WTC11 (cell line): Measurements from ENCODE around the gene DGKH. TPM values are rescaled to one million over a fixed set of nuclear protein-coding genes. Genes with fewer than 3 reads are reported as not detected.
A peak's percentile ranks its signal among the peaks of the same experiment; 100 is the strongest.

Experiments
- ATAC-seq: fragments of 200-7000 bp; cut with Tn5 transposase; 2 replicates; pipeline ENCODE4 v1.10.0; 2021; ENCODE audit warnings: mild to moderate bottlenecking, moderate library complexity
- CTCF ChIA-PET: fragments of 300-600 bp; sonication (Branson Sonifier 250); formaldehyde crosslinking; loops from one replicate; lab custom pipeline; 2021; ENCODE audit warnings: antibody characterized with exemption; lab: Charles Lee
- POLR2A ChIA-PET: fragments of 350-600 bp; sonication (Branson Sonifier 250); formaldehyde crosslinking; loops from one replicate; lab custom pipeline; 2021; ENCODE audit warnings: antibody characterized with exemption; lab: Charles Lee
- DNase-seq: peaks from one replicate; pipeline ENCODE4 v3.0.0; 2021; ENCODE audit warnings: low spot score
- H3K27ac Mint-ChIP-seq: 2 replicates; pipeline ENCODE4 v1.8.0; 2021; ENCODE audit warnings: mixed read lengths
- H3K27me3 Mint-ChIP-seq: 2 replicates; pipeline ENCODE4 v1.8.0; 2021; ENCODE audit warnings: low read depth, mild to moderate bottlenecking, moderate library complexity, mixed read lengths
- H3K36me3 Mint-ChIP-seq: 2 replicates; pipeline ENCODE4 v1.8.0; 2021; ENCODE audit warnings: mixed read lengths
- H3K4me1 Mint-ChIP-seq: 2 replicates; pipeline ENCODE4 v1.8.0; 2022; ENCODE audit warnings: mixed read lengths
- H3K4me3 Mint-ChIP-seq: 2 replicates; pipeline ENCODE4 v1.8.0; 2021; ENCODE audit warnings: mild to moderate bottlenecking, moderate library complexity, mixed read lengths
- H3K9me3 Mint-ChIP-seq: 2 replicates; pipeline ENCODE4 v1.8.0; 2021; ENCODE audit warnings: mixed read lengths
- AR ChIP-seq: fragments of 250-450 bp; sonication (Bioruptor Pico); IDR thresholded peaks from 2 replicates; pipeline ENCODE4 v1.9.0; 2021; ENCODE audit warnings: mild to moderate bottlenecking
- ATF2 ChIP-seq: sonication (generic); formaldehyde crosslinking; IDR thresholded peaks from 2 replicates; pipeline ENCODE4 v1.8.1; 2022; ENCODE audit warnings: low read depth, missing genetic modification reagents, borderline replicate concordance
- ESRRA ChIP-seq: sonication (generic); formaldehyde crosslinking; IDR thresholded peaks from 2 replicates; pipeline ENCODE4 v1.8.1; 2022; ENCODE audit warnings: mild to moderate bottlenecking, missing genetic modification reagents, borderline replicate concordance
- FOXK1 ChIP-seq: sonication (generic); formaldehyde crosslinking; IDR thresholded peaks from 2 replicates; pipeline ENCODE4 v1.8.0; 2022; ENCODE audit warnings: mild to moderate bottlenecking, moderate library complexity, missing genetic modification reagents
- IRF1 ChIP-seq: sonication (generic); formaldehyde crosslinking; IDR thresholded peaks from 2 replicates; pipeline ENCODE4 v1.8.0; 2023; ENCODE audit warnings: missing genetic modification reagents
- JUN ChIP-seq: sonication (generic); formaldehyde crosslinking; IDR thresholded peaks from 2 replicates; pipeline ENCODE4 v1.8.0; 2023; ENCODE audit warnings: mild to moderate bottlenecking, missing genetic modification reagents
- KAT7 ChIP-seq: sonication (generic); formaldehyde crosslinking; IDR thresholded peaks from 2 replicates; pipeline ENCODE4 v1.8.1; 2023; ENCODE audit warnings: missing genetic modification reagents, mild to moderate bottlenecking, borderline replicate concordance
- MXD4 ChIP-seq: fragments of 250-450 bp; sonication (Bioruptor Pico); IDR thresholded peaks from 2 replicates; pipeline ENCODE4 v1.8.0; 2021; ENCODE audit warnings: mild to moderate bottlenecking, moderate library complexity, borderline replicate concordance
- NR2C2 ChIP-seq: sonication (generic); formaldehyde crosslinking; IDR thresholded peaks from 2 replicates; pipeline ENCODE4 v1.8.0; 2022; ENCODE audit warnings: mild to moderate bottlenecking, missing genetic modification reagents
- RORB ChIP-seq: fragments of 250-450 bp; sonication (Bioruptor Pico); IDR thresholded peaks from 2 replicates; pipeline ENCODE4 v1.9.0; 2021; ENCODE audit warnings: mild to moderate bottlenecking
- SP1 ChIP-seq: sonication (generic); formaldehyde crosslinking; conservative IDR thresholded peaks from 2 replicates; pipeline ENCODE4 v1.8.1; 2022; ENCODE audit warnings: missing genetic modification reagents
- TCF7 ChIP-seq: sonication (generic); formaldehyde crosslinking; IDR thresholded peaks from 2 replicates; pipeline ENCODE4 v1.8.0; 2022; ENCODE audit warnings: mild to moderate bottlenecking, low read depth, missing genetic modification reagents, moderate library complexity
- TEAD4 ChIP-seq: sonication (generic); formaldehyde crosslinking; IDR thresholded peaks from 2 replicates; pipeline ENCODE4 v1.8.0; 2022; ENCODE audit warnings: mild to moderate bottlenecking, missing genetic modification reagents
- TP53 ChIP-seq: sonication (generic); formaldehyde crosslinking; IDR thresholded peaks from 2 replicates; pipeline ENCODE4 v1.8.1; 2023; ENCODE audit warnings: mild to moderate bottlenecking, missing genetic modification reagents
- ZBTB43 ChIP-seq: sonication (generic); formaldehyde crosslinking; IDR thresholded peaks from 2 replicates; pipeline ENCODE4 v1.8.1; 2023; ENCODE audit warnings: mild to moderate bottlenecking, missing genetic modification reagents
- ZNF416 ChIP-seq: fragments of 250-450 bp; sonication (Bioruptor Pico); IDR thresholded peaks from 2 replicates; pipeline ENCODE4 v1.9.0; 2021; ENCODE audit warnings: mild to moderate bottlenecking, inconsistent platforms
- total RNA-seq: library from RNA; stranded (reverse); gene quantifications from 3 replicates; pipeline ENCODE4 v1.2.3, GENCODE V29; 2021
- TF ChIP-seq, protein P1 (sequence below): sonication (generic); formaldehyde crosslinking; IDR thresholded peaks from 2 replicates; pipeline ENCODE4 v1.8.1; 2022; ENCODE audit warnings: mild to moderate bottlenecking, moderate library complexity, missing genetic modification reagents
- TF ChIP-seq, protein P2 (sequence below): sonication (generic); formaldehyde crosslinking; IDR thresholded peaks from 2 replicates; pipeline ENCODE4 v1.8.0; 2023; ENCODE audit warnings: mild to moderate bottlenecking, missing genetic modification reagents
- TF ChIP-seq, protein P3 (sequence below): sonication (generic); formaldehyde crosslinking; IDR thresholded peaks from 2 replicates; pipeline ENCODE4 v1.8.1; 2023; ENCODE audit warnings: mild to moderate bottlenecking, missing genetic modification reagents, borderline replicate concordance

Gene DGKH
- total RNA-seq, 1 experiment from 2014 or later = 7.6 TPM

DNA sequence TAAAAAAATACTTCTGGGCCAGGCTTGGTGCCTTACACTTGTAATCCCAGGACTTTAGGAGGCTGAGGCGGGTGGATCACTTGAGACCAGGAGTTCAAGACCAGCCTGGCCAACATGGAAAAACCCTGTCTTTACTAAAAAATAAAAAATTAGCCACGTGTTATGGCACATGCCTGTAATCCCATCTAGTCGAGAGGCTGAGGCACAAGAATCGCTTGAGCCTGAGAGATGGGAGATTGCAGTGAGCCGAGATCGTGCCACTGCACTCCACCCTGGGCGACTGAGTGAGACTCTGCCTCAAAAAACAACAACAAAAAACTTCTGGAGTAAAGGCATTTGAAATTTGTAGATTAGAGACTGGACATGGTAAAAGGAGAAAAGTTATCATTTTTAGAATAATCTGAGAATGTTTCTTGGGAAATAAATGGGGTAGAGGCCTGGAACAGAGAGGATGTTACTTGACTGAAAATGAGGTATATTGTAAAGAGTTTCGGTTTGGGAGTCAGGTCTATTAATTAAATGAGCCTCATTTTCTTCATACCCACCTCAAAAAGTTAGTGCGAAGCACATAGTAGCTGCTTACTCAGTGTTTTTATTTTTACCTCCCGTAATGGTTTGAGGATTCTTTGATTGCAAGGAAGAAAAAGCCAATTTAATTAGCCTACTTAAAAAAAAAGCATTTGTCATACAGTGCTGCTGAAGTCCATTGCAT, 226.1 kb downstream of the DGKH start:
- peaks cover 8% of the 10 kb centered on the region for H3K27me3 Mint-ChIP-seq

More for the DNA sequence above, 226.1 kb downstream of the DGKH start:
- DNase-seq (no peak), ATAC-seq (no peak)
- CTCF ChIA-PET = no interaction called here
- no peak for TF ChIP-seq FOXK1 (CRISPR knock-in tag)
- TF ChIP-seq MXD4 (CRISPR knock-in tag) = no peak
- TF ChIP-seq NR2C2 = no peak
- TF ChIP-seq JUN (CRISPR knock-in tag) = no peak
- no peak for TF ChIP-seq TP53 (CRISPR knock-in tag)
- no peak for TF ChIP-seq ATF2 (CRISPR knock-in tag)
- TF ChIP-seq AR (CRISPR knock-in tag) = no peak
- TF ChIP-seq RORB = no peak
- TF ChIP-seq ZNF416 (CRISPR knock-in tag) = no peak
- TF ChIP-seq, protein P1, sequence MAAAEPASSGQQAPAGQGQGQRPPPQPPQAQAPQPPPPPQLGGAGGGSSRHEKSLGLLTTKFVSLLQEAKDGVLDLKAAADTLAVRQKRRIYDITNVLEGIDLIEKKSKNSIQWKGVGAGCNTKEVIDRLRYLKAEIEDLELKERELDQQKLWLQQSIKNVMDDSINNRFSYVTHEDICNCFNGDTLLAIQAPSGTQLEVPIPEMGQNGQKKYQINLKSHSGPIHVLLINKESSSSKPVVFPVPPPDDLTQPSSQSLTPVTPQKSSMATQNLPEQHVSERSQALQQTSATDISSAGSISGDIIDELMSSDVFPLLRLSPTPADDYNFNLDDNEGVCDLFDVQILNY (CRISPR knock-in tag) = no peak
- no peak for TF ChIP-seq SP1 (CRISPR knock-in tag)
- TF ChIP-seq TEAD4 (CRISPR knock-in tag) = no peak
- no peak for TF ChIP-seq ZBTB43 (CRISPR knock-in tag)
- no peak for TF ChIP-seq KAT7
- TF ChIP-seq, protein P2, sequence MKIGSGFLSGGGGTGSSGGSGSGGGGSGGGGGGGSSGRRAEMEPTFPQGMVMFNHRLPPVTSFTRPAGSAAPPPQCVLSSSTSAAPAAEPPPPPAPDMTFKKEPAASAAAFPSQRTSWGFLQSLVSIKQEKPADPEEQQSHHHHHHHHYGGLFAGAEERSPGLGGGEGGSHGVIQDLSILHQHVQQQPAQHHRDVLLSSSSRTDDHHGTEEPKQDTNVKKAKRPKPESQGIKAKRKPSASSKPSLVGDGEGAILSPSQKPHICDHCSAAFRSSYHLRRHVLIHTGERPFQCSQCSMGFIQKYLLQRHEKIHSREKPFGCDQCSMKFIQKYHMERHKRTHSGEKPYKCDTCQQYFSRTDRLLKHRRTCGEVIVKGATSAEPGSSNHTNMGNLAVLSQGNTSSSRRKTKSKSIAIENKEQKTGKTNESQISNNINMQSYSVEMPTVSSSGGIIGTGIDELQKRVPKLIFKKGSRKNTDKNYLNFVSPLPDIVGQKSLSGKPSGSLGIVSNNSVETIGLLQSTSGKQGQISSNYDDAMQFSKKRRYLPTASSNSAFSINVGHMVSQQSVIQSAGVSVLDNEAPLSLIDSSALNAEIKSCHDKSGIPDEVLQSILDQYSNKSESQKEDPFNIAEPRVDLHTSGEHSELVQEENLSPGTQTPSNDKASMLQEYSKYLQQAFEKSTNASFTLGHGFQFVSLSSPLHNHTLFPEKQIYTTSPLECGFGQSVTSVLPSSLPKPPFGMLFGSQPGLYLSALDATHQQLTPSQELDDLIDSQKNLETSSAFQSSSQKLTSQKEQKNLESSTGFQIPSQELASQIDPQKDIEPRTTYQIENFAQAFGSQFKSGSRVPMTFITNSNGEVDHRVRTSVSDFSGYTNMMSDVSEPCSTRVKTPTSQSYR (CRISPR knock-in tag) = no peak
- TF ChIP-seq TCF7 (CRISPR knock-in tag) = no peak
- TF ChIP-seq IRF1 (CRISPR knock-in tag) = no peak
- TF ChIP-seq ESRRA (CRISPR knock-in tag) = no peak
- TF ChIP-seq, protein P3, sequence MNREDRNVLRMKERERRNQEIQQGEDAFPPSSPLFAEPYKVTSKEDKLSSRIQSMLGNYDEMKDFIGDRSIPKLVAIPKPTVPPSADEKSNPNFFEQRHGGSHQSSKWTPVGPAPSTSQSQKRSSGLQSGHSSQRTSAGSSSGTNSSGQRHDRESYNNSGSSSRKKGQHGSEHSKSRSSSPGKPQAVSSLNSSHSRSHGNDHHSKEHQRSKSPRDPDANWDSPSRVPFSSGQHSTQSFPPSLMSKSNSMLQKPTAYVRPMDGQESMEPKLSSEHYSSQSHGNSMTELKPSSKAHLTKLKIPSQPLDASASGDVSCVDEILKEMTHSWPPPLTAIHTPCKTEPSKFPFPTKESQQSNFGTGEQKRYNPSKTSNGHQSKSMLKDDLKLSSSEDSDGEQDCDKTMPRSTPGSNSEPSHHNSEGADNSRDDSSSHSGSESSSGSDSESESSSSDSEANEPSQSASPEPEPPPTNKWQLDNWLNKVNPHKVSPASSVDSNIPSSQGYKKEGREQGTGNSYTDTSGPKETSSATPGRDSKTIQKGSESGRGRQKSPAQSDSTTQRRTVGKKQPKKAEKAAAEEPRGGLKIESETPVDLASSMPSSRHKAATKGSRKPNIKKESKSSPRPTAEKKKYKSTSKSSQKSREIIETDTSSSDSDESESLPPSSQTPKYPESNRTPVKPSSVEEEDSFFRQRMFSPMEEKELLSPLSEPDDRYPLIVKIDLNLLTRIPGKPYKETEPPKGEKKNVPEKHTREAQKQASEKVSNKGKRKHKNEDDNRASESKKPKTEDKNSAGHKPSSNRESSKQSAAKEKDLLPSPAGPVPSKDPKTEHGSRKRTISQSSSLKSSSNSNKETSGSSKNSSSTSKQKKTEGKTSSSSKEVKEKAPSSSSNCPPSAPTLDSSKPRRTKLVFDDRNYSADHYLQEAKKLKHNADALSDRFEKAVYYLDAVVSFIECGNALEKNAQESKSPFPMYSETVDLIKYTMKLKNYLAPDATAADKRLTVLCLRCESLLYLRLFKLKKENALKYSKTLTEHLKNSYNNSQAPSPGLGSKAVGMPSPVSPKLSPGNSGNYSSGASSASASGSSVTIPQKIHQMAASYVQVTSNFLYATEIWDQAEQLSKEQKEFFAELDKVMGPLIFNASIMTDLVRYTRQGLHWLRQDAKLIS (CRISPR knock-in tag) = no peak
- H3K4me3 Mint-ChIP-seq = no peak overlapping the region
- H3K36me3 Mint-ChIP-seq = peaks cover 18% of the 10 kb centered on the region
- 0 out of 2 replicates have a peak overlapping the region, but pooled peaks have one; percentile 11 for H3K27ac Mint-ChIP-seq
- H3K9me3 Mint-ChIP-seq = peaks cover 18% of the 10 kb centered on the region
- H3K4me1 Mint-ChIP-seq = peaks cover 46% of the 10 kb centered on the region
- POLR2A ChIA-PET = interaction anchor here (1.1 kb wide), 1 partner anchor 11 kb away, joined by 3 read pairs; no protein-coding TSS in a partner anchor
